ENCODE results near the gene CATSPERD.

CATSPERD gene

GRCh38 chr19:5719961-5720790, at the start of gene CATSPERD, which contains the start of gene LONP1:
CATSPERD (plus strand) TSS chr19:5720637; CDS start chr19:5720738, 101 bp downstream.
LONP1 (minus strand) TSS chr19:5720146; CDS start chr19:5720132, 14 bp downstream.
- peak; percentile 87 for TF ChIP-seq CTCF (IDR thresholded peaks at IDR 0.05)

- no peak for TF ChIP-seq CTCF (IDR thresholded peaks at IDR 0.05)
These were observed 48.8 kb upstream of the CATSPERD start for GRCh38 chr19:5671600-5671999.

- TF ChIP-seq CTCF (IDR thresholded peaks at IDR 0.05) = no peak
These were observed 47.6 kb upstream of the CATSPERD start for GRCh38 chr19:5672708-5673459.

GRCh38 chr19:5673752-5674151, 46.7 kb upstream of the CATSPERD start:
- no peak for TF ChIP-seq CTCF (IDR thresholded peaks at IDR 0.05)

GRCh38 chr19:5674714-5675113, 45.7 kb upstream of the CATSPERD start:
- no peak for TF ChIP-seq CTCF (IDR thresholded peaks at IDR 0.05)

GRCh38 chr19:5676105-5676771, 44.2 kb upstream of the CATSPERD start:
- no peak for TF ChIP-seq CTCF (IDR thresholded peaks at IDR 0.05)

- TF ChIP-seq CTCF (IDR thresholded peaks at IDR 0.05) = no peak
These were observed 43.7 kb upstream of the CATSPERD start for GRCh38 chr19:5676772-5677105.
